Brain microvascular endothelial cell (primary cell): ENCODE measurements around the gene CNPY3.
A peak's percentile ranks its signal among the peaks of the same experiment; 100 is the strongest.
"Not testable (repeated sequence)": the region's sequence is repeated elsewhere in the genome, so short reads cannot be mapped to it uniquely, and the experiment has no call there.

Experiments
- DNase-seq: peaks from one replicate; pipeline ENCODE4 v3.0.0-alpha.2; 2020
- H3K27ac ChIP-seq: fragments of 250-450 bp; sonication (Bioruptor Pico); 2 replicates; pipeline ENCODE4 v1.5.1; 2020; ENCODE audit warnings: mild to moderate bottlenecking, moderate library complexity
- H3K27me3 ChIP-seq: fragments of 250-450 bp; sonication (Bioruptor Pico); replicated peaks from 2 replicates; pipeline ENCODE4 v1.5.1; 2020; ENCODE audit warnings: mild to moderate bottlenecking
- H3K36me3 ChIP-seq: fragments of 250-450 bp; sonication (Bioruptor Pico); replicated peaks from 2 replicates; pipeline ENCODE4 v1.5.1; 2020; ENCODE audit warnings: mild to moderate bottlenecking
- H3K4me3 ChIP-seq: 2 replicates; pipeline ENCODE4 v1.5.1; 2011; ENCODE audit warnings: low read depth, mild to moderate bottlenecking, control low read depth, low read length, moderate library complexity
- CTCF ChIP-seq: IDR thresholded peaks from 2 replicates; pipeline ENCODE4 v1.5.1; 2011; ENCODE audit warnings: low read depth, mild to moderate bottlenecking, moderate library complexity, low read length, control low read depth, inconsistent platforms; ENCODE audit errors: missing control alignments
- in situ Hi-C: cut with HindIII; loops from 2 replicates; pipeline ENCODE4 v1.10.0; 2017; ENCODE audit warnings: low sequenced_read_pairs, low pct_ligation_motif_present

Gene CNPY3

GRCh38 chr6:42952389-42952788 lies 23.1 kb downstream of the CNPY3 start:
- in situ Hi-C loops, result no loop called here
- H3K4me3 ChIP-seq, result no peak overlapping the region
- DNase-seq, result no peak
- H3K27me3 ChIP-seq, result no peaks in the 10 kb centered on the region
- no peak overlapping the region for H3K27ac ChIP-seq
- no peak for TF ChIP-seq CTCF
- no peaks in the 10 kb centered on the region for H3K36me3 ChIP-seq

GRCh38 chr6:42954405-42954804 lies 25.1 kb downstream of the CNPY3 start:
- H3K27me3 ChIP-seq, H3K4me3 ChIP-seq, H3K36me3 ChIP-seq, H3K27ac ChIP-seq, in situ Hi-C loops, DNase-seq: not testable (repeated sequence)

GRCh38 chr6:42958125-42958524 lies 28.8 kb downstream of the CNPY3 start:
- no peak overlapping the region for H3K27ac ChIP-seq
- no peak overlapping the region for H3K4me3 ChIP-seq
- no peaks in the 10 kb centered on the region for H3K27me3 ChIP-seq
- no peak for TF ChIP-seq CTCF
- H3K36me3 ChIP-seq, result no peaks in the 10 kb centered on the region
- DNase-seq, result no peak
- in situ Hi-C loops, result no loop called here

GRCh38 chr6:42959917-42960242 lies 30.6 kb downstream of the CNPY3 start:
- in situ Hi-C loops, result no loop called here
- peaks cover 2% of the 10 kb centered on the region for H3K36me3 ChIP-seq
- H3K27ac ChIP-seq, result no peak overlapping the region
- no peaks in the 10 kb centered on the region for H3K27me3 ChIP-seq
- DNase-seq, result no peak
- peak overlapping the region; percentile 49 for H3K4me3 ChIP-seq
- no peak for TF ChIP-seq CTCF

GRCh38 chr6:42960243-42961019 lies 31.2 kb downstream of the CNPY3 start, which contains the start of gene GNMT:
Gene GNMT (plus strand): TSS chr6:42960754. CDS start chr6:42960768, 14 bp downstream.
- Histone ChIP-seq H3K4me3 (peak within 1 kb of the TSS; percentile 49), H3K27ac (no peak within 1 kb of the TSS), H3K27me3 (no peaks in the 10 kb centered on the region), H3K36me3 (peaks cover 2% of the 10 kb centered on the region)
- no peak for TF ChIP-seq CTCF
- no peak for DNase-seq
- in situ Hi-C loops, result no loop called here

GRCh38 chr6:42961020-42961470 lies 31.8 kb downstream of the CNPY3 start:
- no peak for TF ChIP-seq CTCF
- no peak for DNase-seq
- H3K27me3 ChIP-seq, result no peaks in the 10 kb centered on the region
- in situ Hi-C loops, result no loop called here
- no peak overlapping the region for H3K27ac ChIP-seq
- peaks cover 2% of the 10 kb centered on the region for H3K36me3 ChIP-seq
- peak overlapping the region; percentile 49 for H3K4me3 ChIP-seq
